ENCODE measurements around the gene VAV2.

Gene VAV2

DNA sequence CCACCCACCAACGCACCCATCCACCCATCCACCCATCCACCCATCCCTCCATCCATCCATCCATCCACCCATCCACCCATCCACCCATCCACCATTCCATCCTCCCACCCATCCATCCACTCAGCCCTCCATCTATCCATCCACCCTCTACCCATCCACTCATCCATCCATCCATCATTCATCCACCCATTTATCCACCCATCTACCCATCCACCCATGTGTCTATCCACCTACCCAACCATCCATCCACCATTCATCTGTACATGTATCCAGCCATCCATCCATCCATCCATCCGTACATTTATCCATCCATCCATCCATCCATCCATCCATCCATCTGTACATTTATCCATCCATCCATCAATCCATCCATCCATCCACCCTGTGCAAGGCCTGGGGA is 11.1 kb upstream of the VAV2 start:
- Histone ChIP-seq H3K9me3 (ENCODE audit: insufficient read depth, low read depth, low read length) (peaks cover 3% of the 10 kb centered on the region), H2BK12ac (ENCODE audit: low read length) (no peak overlapping the region), H3K27me3 (ENCODE audit: insufficient read depth, low read length) (no peaks in the 10 kb centered on the region), H2BK5ac (ENCODE audit: low read depth, low read length, poor library complexity) (no peak overlapping the region), H3K4ac (ENCODE audit: low read depth, low read length) (no peak overlapping the region), H3K79me1 (ENCODE audit: low read length) (no peaks in the 10 kb centered on the region), H3K4me1 (ENCODE audit: control insufficient read depth in 1 of 2, insufficient read depth in 2 of 2, low read length in 2 of 2) (no peaks in the 10 kb centered on the region), H3K27ac (ENCODE audit: low read depth, low read length) (no peak overlapping the region), H2AFZ (ENCODE audit: insufficient read depth, low read length, poor library complexity) (no peak overlapping the region), H3K23ac (ENCODE audit: low read length) (no peak overlapping the region), H3K9ac (ENCODE audit: low read length) (no peak overlapping the region), H2BK120ac (ENCODE audit: insufficient read depth, low read length, poor library complexity) (no peak overlapping the region), H3K36me3 (ENCODE audit: control insufficient read depth in 1 of 2, insufficient read depth in 2 of 2, low read length in 2 of 2) (no peaks in the 10 kb centered on the region), H4K12ac (ENCODE audit: low read depth, low read length) (no peak overlapping the region), H3K79me2 (ENCODE audit: control insufficient read depth, insufficient read depth, low read length, poor library complexity) (no peaks in the 10 kb centered on the region), H4K8ac (ENCODE audit: low read depth, low read length) (no peak overlapping the region), H4K91ac (ENCODE audit: low read depth, low read length) (no peak overlapping the region), H2AK5ac (ENCODE audit: low read length) (no peak overlapping the region), H3K4me2 (ENCODE audit: low read length) (no peak overlapping the region), H3K14ac (ENCODE audit: low read length) (no peak overlapping the region), H3K4me3 (ENCODE audit: low read depth, low read length) (no peak overlapping the region), H3K18ac (ENCODE audit: low read length) (no peak overlapping the region)
- no peak for DNase-seq
- 83% methylated on average over 2 of the region's 2 CpGs for WGBS (ENCODE audit: extremely low coverage, insufficient coverage, insufficient read length)

DNA sequence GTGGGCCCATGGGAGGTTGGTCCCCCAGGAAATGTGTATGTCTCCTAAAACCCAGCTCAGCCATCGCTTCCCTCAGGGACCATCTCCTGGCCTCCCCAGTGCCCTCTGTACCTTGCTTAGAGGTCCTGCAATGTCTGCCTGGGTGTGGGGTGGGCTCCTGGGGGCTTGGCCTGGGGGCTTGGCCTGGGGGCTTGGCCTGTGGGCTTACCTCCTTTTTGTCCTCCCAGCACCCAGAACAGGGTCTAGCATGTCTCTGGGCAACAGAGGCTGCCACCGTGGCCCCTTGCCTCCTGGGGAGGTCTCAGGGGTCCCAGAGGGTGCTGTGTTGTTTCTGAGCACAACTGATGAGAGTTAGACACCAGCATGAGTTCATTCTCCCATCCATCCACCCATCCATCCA is 10.7 kb upstream of the VAV2 start:
- Histone ChIP-seq H3K27ac (ENCODE audit: low read depth, low read length) (no peak overlapping the region), H3K4ac (ENCODE audit: low read depth, low read length) (no peak overlapping the region), H3K27me3 (ENCODE audit: insufficient read depth, low read length) (no peaks in the 10 kb centered on the region), H2AK5ac (ENCODE audit: low read length) (no peak overlapping the region), H3K4me2 (ENCODE audit: low read length) (no peak overlapping the region), H3K36me3 (ENCODE audit: control insufficient read depth in 1 of 2, insufficient read depth in 2 of 2, low read length in 2 of 2) (no peaks in the 10 kb centered on the region), H3K4me3 (ENCODE audit: low read depth, low read length) (no peak overlapping the region), H3K79me2 (ENCODE audit: control insufficient read depth, insufficient read depth, low read length, poor library complexity) (no peaks in the 10 kb centered on the region), H3K23ac (ENCODE audit: low read length) (no peak overlapping the region), H2BK12ac (ENCODE audit: low read length) (no peak overlapping the region), H3K9me3 (ENCODE audit: insufficient read depth, low read depth, low read length) (peaks cover 3% of the 10 kb centered on the region), H2BK5ac (ENCODE audit: low read depth, low read length, poor library complexity) (no peak overlapping the region), H3K14ac (ENCODE audit: low read length) (no peak overlapping the region), H3K79me1 (ENCODE audit: low read length) (no peaks in the 10 kb centered on the region), H3K4me1 (ENCODE audit: control insufficient read depth in 1 of 2, insufficient read depth in 2 of 2, low read length in 2 of 2) (no peaks in the 10 kb centered on the region), H4K8ac (ENCODE audit: low read depth, low read length) (no peak overlapping the region), H3K9ac (ENCODE audit: low read length) (no peak overlapping the region), H3K18ac (ENCODE audit: low read length) (no peak overlapping the region), H4K91ac (ENCODE audit: low read depth, low read length) (no peak overlapping the region), H2BK120ac (ENCODE audit: insufficient read depth, low read length, poor library complexity) (no peak overlapping the region), H4K12ac (ENCODE audit: low read depth, low read length) (no peak overlapping the region), H2AFZ (ENCODE audit: insufficient read depth, low read length, poor library complexity) (no peak overlapping the region)
- DNase-seq: no peak
- WGBS (ENCODE audit: extremely low coverage, insufficient coverage, insufficient read length): no CpG with 5 or more reads among the region's 2 CpGs

DNA sequence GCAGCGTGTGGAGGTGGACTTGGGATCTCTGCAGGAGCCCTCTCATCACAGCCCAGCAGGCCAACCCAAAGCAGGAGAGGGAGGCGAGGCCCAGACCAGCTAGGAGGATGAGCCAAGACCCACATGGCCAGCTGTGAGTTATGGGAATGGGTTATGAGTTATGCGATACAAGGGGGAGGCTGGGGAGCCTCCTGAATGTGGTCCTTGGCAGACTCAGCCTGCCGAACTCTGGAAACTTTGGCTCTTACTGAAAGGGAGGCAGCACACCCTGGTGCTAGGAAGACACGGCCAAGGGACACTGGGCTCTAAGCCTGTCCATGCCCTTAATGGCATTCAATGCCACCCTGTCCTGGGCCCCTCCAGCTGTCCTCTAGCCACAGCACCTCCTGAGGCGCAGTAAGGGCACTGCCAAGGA is 7.7 kb upstream of the VAV2 start:
- DNase-seq: no peak
- peaks cover 3% of the 10 kb centered on the region for H3K9me3 ChIP-seq (ENCODE audit: insufficient read depth, low read depth, low read length)
- no peak overlapping the region for H2AFZ ChIP-seq (ENCODE audit: insufficient read depth, low read length, poor library complexity)
- no peaks in the 10 kb centered on the region for H3K79me2 ChIP-seq (ENCODE audit: control insufficient read depth, insufficient read depth, low read length, poor library complexity)
- H3K36me3 ChIP-seq (ENCODE audit: control insufficient read depth in 1 of 2, insufficient read depth in 2 of 2, low read length in 2 of 2): no peaks in the 10 kb centered on the region
- H3K23ac ChIP-seq (ENCODE audit: low read length): no peak overlapping the region
- H3K27ac ChIP-seq (ENCODE audit: low read depth, low read length): no peak overlapping the region
- no peak overlapping the region for H4K12ac ChIP-seq (ENCODE audit: low read depth, low read length)
- no peak overlapping the region for H2BK120ac ChIP-seq (ENCODE audit: insufficient read depth, low read length, poor library complexity)
- H3K4me3 ChIP-seq (ENCODE audit: low read depth, low read length): no peak overlapping the region
- H2BK5ac ChIP-seq (ENCODE audit: low read depth, low read length, poor library complexity): no peak overlapping the region
- no peak overlapping the region for H3K14ac ChIP-seq (ENCODE audit: low read length)
- no peak overlapping the region for H3K4ac ChIP-seq (ENCODE audit: low read depth, low read length)
- H4K91ac ChIP-seq (ENCODE audit: low read depth, low read length): no peak overlapping the region
- WGBS (ENCODE audit: extremely low coverage, insufficient coverage, insufficient read length): no CpG with 5 or more reads among the region's 6 CpGs
- H3K18ac ChIP-seq (ENCODE audit: low read length): no peak overlapping the region
- no peaks in the 10 kb centered on the region for H3K79me1 ChIP-seq (ENCODE audit: low read length)
- no peaks in the 10 kb centered on the region for H3K27me3 ChIP-seq (ENCODE audit: insufficient read depth, low read length)
- H2BK12ac ChIP-seq (ENCODE audit: low read length): no peak overlapping the region
- H3K4me2 ChIP-seq (ENCODE audit: low read length): no peak overlapping the region
- H3K9ac ChIP-seq (ENCODE audit: low read length): no peak overlapping the region
- H3K4me1 ChIP-seq (ENCODE audit: control insufficient read depth in 1 of 2, insufficient read depth in 2 of 2, low read length in 2 of 2): no peaks in the 10 kb centered on the region
- H2AK5ac ChIP-seq (ENCODE audit: low read length): no peak overlapping the region
- H4K8ac ChIP-seq (ENCODE audit: low read depth, low read length): no peak overlapping the region

DNA sequence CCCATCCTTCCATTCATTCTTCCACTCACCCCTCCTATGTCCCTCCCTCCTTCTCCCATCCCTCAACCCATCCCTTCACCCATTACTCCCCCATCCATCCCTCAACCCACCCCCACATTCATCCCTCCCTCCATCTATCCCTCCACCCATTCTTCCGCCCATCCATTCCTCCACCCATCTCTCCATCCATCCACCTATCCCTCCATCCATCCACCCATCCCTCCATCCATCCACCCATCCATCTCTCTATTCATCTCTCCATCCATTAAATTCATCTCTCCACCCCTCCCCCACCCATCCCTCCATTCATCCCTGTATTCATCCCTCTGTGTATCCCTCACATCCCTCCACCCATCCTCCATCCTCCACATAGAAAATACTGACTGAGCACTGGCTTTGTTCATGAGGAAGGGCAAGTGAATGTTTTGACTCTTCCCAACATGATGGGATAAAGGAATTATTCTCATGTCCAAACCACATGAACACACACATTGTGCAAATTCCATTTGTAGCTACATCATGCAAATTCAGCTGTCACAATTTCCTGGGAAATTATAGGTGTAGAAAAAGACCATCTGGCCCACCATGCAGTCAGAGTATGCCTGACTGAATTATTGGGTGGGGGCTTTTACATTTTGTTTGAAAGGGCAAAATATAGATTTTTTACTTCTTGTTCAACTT is 6.9 kb upstream of the VAV2 start:
- no peak overlapping the region for H2AK5ac ChIP-seq (ENCODE audit: low read length)
- no peak overlapping the region for H4K12ac ChIP-seq (ENCODE audit: low read depth, low read length)
- no peaks in the 10 kb centered on the region for H3K79me2 ChIP-seq (ENCODE audit: control insufficient read depth, insufficient read depth, low read length, poor library complexity)
- H3K4me1 ChIP-seq (ENCODE audit: control insufficient read depth in 1 of 2, insufficient read depth in 2 of 2, low read length in 2 of 2): peaks cover 0 to 2% of the 10 kb centered on the region in 2 experiments
- H3K4me3 ChIP-seq (ENCODE audit: low read depth, low read length): no peak overlapping the region
- no peak overlapping the region for H3K4me2 ChIP-seq (ENCODE audit: low read length)
- no peaks in the 10 kb centered on the region for H3K36me3 ChIP-seq (ENCODE audit: control insufficient read depth in 1 of 2, insufficient read depth in 2 of 2, low read length in 2 of 2)
- H3K9me3 ChIP-seq (ENCODE audit: insufficient read depth, low read depth, low read length): peaks cover 1% of the 10 kb centered on the region
- no peak overlapping the region for H3K18ac ChIP-seq (ENCODE audit: low read length)
- no peaks in the 10 kb centered on the region for H3K79me1 ChIP-seq (ENCODE audit: low read length)
- H3K27me3 ChIP-seq (ENCODE audit: insufficient read depth, low read length): no peaks in the 10 kb centered on the region
- no peak overlapping the region for H2AFZ ChIP-seq (ENCODE audit: insufficient read depth, low read length, poor library complexity)
- no peak overlapping the region for H2BK5ac ChIP-seq (ENCODE audit: low read depth, low read length, poor library complexity)
- H3K14ac ChIP-seq (ENCODE audit: low read length): no peak overlapping the region
- H3K4ac ChIP-seq (ENCODE audit: low read depth, low read length): no peak overlapping the region
- 100% methylated on average over 1 of the region's 1 CpG for WGBS (ENCODE audit: extremely low coverage, insufficient coverage, insufficient read length)
- DNase-seq: no peak
- H3K27ac ChIP-seq (ENCODE audit: low read depth, low read length): no peak overlapping the region
- H4K91ac ChIP-seq (ENCODE audit: low read depth, low read length): no peak overlapping the region
- H3K23ac ChIP-seq (ENCODE audit: low read length): no peak overlapping the region
- H3K9ac ChIP-seq (ENCODE audit: low read length): no peak overlapping the region
- H4K8ac ChIP-seq (ENCODE audit: low read depth, low read length): no peak overlapping the region
- H2BK120ac ChIP-seq (ENCODE audit: insufficient read depth, low read length, poor library complexity): no peak overlapping the region
- no peak overlapping the region for H2BK12ac ChIP-seq (ENCODE audit: low read length)
